Measurements from ENCODE around the gene LNX1. TPM values are rescaled to one million over a fixed set of nuclear protein-coding genes. Genes with fewer than 3 reads are reported as not detected.
A peak's percentile ranks its signal among the peaks of the same experiment; 100 is the strongest.

LNX1 gene
- total RNA-seq, 1 donor from 2014 or later: 11.8 TPM

GRCh38 chr4:53512608-53513007 is 78.7 kb downstream of the LNX1 start:
- Histone ChIP-seq H3K27me3 (no peaks in the 10 kb centered on the region), H3K36me3 (no peaks in the 10 kb centered on the region), H3K4me3 (no peak overlapping the region), H3K9me3 (no peaks in the 10 kb centered on the region), H3K4me1 (peaks cover 10% of the 10 kb centered on the region), H3K27ac (no peak overlapping the region)
- TF ChIP-seq CTCF (IDR thresholded peaks at IDR 0.05) (no peak), POLR2A (IDR thresholded peaks at IDR 0.05) (no peak), POLR2AphosphoS5 (IDR thresholded peaks at IDR 0.05; ENCODE audit: insufficient read depth in 1 of 2, low read depth in 1 of 2) (no peak)
- intact Hi-C loops (cut with DNase I): no loop called here
- DNase-seq (ENCODE audit: extremely low spot score in 2 of 2): no peak

- no peak overlapping the region for H3K27ac ChIP-seq
Observed at GRCh38 chr4:53511014-53511413, 80.3 kb downstream of the LNX1 start.

GRCh38 chr4:53510321-53510720 is 81.0 kb downstream of the LNX1 start:
- no peak overlapping the region for H3K4me3 ChIP-seq
- no peaks in the 10 kb centered on the region for H3K27me3 ChIP-seq
- no peak overlapping the region for H3K27ac ChIP-seq
- TF ChIP-seq CTCF (IDR thresholded peaks at IDR 0.05) (no peak), POLR2AphosphoS5 (IDR thresholded peaks at IDR 0.05; ENCODE audit: insufficient read depth in 1 of 2, low read depth in 1 of 2) (no peak), POLR2A (IDR thresholded peaks at IDR 0.05) (no peak)
- intact Hi-C loops (cut with DNase I): no loop called here
- no peak for DNase-seq (ENCODE audit: extremely low spot score in 2 of 2)
- H3K4me1 ChIP-seq: peaks cover 10% of the 10 kb centered on the region
- no peaks in the 10 kb centered on the region for H3K36me3 ChIP-seq
- no peaks in the 10 kb centered on the region for H3K9me3 ChIP-seq

More at GRCh38 chr4:53511014-53511413, 80.3 kb downstream of the LNX1 start:
- intact Hi-C loops (cut with DNase I): no loop called here
- H3K36me3 ChIP-seq: no peaks in the 10 kb centered on the region
- no peak for TF ChIP-seq POLR2A (IDR thresholded peaks at IDR 0.05)
- TF ChIP-seq CTCF (IDR thresholded peaks at IDR 0.05): no peak
- TF ChIP-seq POLR2AphosphoS5 (IDR thresholded peaks at IDR 0.05; ENCODE audit: insufficient read depth in 1 of 2, low read depth in 1 of 2): no peak
- no peak for DNase-seq (ENCODE audit: extremely low spot score in 2 of 2)
- no peaks in the 10 kb centered on the region for H3K9me3 ChIP-seq
- H3K4me3 ChIP-seq: no peak overlapping the region
- H3K4me1 ChIP-seq: peaks cover 10% of the 10 kb centered on the region
- no peaks in the 10 kb centered on the region for H3K27me3 ChIP-seq

- Histone ChIP-seq H3K27ac (no peak overlapping the region), H3K9me3 (no peaks in the 10 kb centered on the region), H3K4me3 (no peak overlapping the region), H3K27me3 (no peaks in the 10 kb centered on the region), H3K4me1 (peaks cover 10% of the 10 kb centered on the region), H3K36me3 (no peaks in the 10 kb centered on the region)
- intact Hi-C loops (cut with DNase I): no loop called here
- TF ChIP-seq POLR2A (IDR thresholded peaks at IDR 0.05) (no peak), POLR2AphosphoS5 (IDR thresholded peaks at IDR 0.05; ENCODE audit: insufficient read depth in 1 of 2, low read depth in 1 of 2) (no peak), CTCF (IDR thresholded peaks at IDR 0.05) (no peak)
- no peak for DNase-seq (ENCODE audit: extremely low spot score in 2 of 2)
Observed at GRCh38 chr4:53508446-53508845, 82.8 kb downstream of the LNX1 start.

GRCh38 chr4:53507671-53508286 is 83.5 kb downstream of the LNX1 start:
- no peaks in the 10 kb centered on the region for H3K9me3 ChIP-seq
- DNase-seq (ENCODE audit: extremely low spot score in 2 of 2): no peak
- TF ChIP-seq CTCF (IDR thresholded peaks at IDR 0.05) (no peak), POLR2AphosphoS5 (IDR thresholded peaks at IDR 0.05; ENCODE audit: insufficient read depth in 1 of 2, low read depth in 1 of 2) (peak in 1 of 2 donors; percentile 28), POLR2A (IDR thresholded peaks at IDR 0.05) (no peak)
- H3K36me3 ChIP-seq: no peaks in the 10 kb centered on the region
- intact Hi-C loops (cut with DNase I): no loop called here
- H3K27ac ChIP-seq: no peak overlapping the region
- H3K4me1 ChIP-seq: peaks cover 10% of the 10 kb centered on the region
- no peaks in the 10 kb centered on the region for H3K27me3 ChIP-seq
- no peak overlapping the region for H3K4me3 ChIP-seq

Measured in vagina (tissue), 2 donors.